Activated T-cell treated with anti-CD3 and anti-CD28 coated beads for 48 hours (primary cell): ENCODE measurements around the gene FAM184B.
"Not testable (repeated sequence)": the region's sequence is repeated elsewhere in the genome, so short reads cannot be mapped to it uniquely, and the experiment has no call there.

Experiments used
- DNase-seq: peaks from one replicate; pipeline ENCODE4 v3.0.0-alpha.2; 2020; ENCODE audit warnings: low read depth

FAM184B gene

DNA sequence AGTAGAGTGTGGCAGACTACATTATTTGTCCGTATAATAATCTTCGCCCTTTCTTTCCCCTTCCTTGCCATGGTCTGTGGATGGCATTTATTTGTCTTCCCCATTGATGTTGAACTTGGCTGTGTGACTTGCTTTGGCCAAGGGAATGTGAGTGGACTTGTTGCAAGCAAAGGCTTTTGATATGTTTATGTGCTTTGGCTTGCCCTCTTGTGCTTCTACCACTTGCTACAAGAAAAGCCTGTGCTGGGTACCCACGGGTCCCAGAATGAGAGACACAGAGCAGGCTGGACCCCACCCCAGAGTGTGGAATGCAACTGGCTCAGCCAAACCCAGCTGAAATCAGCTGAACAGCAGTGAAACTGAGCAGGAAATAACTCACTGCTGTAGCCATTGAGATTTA lies 63.0 kb downstream of the FAM184B start:
- DNase-seq = no peak

DNA sequence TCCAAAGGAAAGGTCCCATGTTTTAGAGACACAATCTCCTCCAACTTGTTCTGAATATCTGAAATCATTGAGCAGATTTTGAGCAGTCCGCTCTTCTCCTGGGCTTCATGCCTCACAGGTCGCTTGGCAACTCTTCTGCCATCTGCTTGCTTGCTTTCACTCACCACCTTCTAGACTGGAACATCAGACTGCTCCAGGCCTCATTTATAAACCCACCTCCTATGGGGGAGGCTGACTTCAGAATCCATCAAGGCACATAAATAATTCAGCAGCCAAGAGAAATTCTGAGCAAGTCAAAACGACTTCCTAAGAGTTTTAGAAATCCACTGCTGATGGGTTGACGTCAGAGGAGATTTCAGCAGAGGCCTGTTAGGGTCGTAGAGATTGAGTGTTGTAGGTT lies 64.1 kb downstream of the FAM184B start:
- DNase-seq = no peak

DNA sequence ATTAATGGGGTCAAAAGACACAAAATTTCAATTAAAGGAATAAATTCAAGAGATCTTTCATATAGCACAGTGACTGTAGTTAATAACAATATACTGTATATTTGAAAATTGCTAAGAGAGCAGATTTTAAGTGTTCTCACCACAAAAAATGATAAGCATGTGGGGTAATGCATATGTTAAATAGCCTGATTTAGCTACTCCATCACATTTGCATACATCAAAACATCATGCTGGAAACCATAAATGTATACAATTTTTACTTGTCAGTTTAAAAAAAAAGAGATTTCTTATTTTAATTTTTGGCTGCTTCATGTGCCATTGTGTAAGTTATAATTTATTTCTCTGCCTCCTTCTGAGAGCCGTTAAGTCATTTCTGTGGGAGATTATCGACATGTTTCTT lies 65.9 kb downstream of the FAM184B start:
- no peak for DNase-seq

GRCh38 chr4:17713779-17714178 lies 67.6 kb downstream of the FAM184B start:
- no peak for DNase-seq

- no peak for DNase-seq
These were observed 69.3 kb downstream of the FAM184B start for GRCh38 chr4:17712166-17712565.

GRCh38 chr4:17711206-17711605 lies 70.2 kb downstream of the FAM184B start:
- not testable (repeated sequence) for DNase-seq

- no peak for DNase-seq
These were observed 71.7 kb downstream of the FAM184B start for GRCh38 chr4:17709763-17710068.

GRCh38 chr4:17708992-17709762 lies 72.2 kb downstream of the FAM184B start:
- no peak for DNase-seq

- no peak for DNase-seq
These were observed 73.8 kb downstream of the FAM184B start for GRCh38 chr4:17707671-17708070.

GRCh38 chr4:17705107-17705506 lies 76.3 kb downstream of the FAM184B start:
- DNase-seq = no peak

DNA sequence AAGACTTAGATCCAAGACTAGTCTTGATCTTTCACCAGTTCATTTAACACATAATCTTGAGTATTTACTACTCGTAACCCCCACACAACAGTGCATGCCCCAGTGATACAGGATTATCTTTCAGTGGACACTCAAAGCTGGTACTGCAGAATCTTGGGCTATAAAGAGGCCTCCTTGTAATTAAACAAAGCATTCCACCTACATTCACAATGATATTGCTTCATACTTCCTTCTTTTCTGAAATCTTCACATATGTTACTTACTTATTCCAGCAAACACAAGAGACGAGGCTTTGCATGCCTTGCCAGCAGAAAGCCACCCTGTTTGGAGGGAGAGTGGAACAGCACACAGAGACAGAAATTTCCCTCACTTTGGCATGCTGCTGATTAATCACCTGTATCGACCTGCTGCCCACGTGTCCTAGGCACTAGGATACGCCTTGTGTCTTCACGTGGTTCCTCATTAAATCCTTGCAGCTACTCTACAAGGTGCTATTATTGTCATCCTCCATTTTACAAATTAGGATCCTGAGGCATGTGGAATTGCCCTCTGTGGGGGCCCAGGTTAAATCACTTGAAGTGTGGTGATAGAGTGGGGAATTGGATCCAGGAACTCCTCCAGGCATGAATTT lies 77.3 kb downstream of the FAM184B start:
- no peak for DNase-seq

DNA sequence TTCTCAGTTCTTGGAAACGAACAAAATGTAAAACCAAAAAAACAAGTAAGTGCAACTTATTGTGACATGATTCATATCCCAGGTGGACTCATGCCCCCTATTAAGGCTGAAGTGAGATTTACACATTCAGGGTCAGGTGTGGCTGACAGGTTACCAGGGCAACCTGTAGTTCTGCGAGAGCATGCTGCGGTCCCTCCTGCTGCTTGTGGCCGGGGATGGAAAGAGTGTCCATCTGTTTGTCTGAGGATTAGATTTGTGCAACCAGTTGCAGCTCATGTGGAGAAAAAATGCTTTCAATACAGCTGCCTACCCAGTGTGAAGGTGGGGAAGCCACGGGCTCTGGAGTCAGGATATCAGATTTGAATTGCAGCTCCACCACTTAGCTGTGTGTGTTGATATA lies 78.8 kb downstream of the FAM184B start:
- DNase-seq = no peak

DNA sequence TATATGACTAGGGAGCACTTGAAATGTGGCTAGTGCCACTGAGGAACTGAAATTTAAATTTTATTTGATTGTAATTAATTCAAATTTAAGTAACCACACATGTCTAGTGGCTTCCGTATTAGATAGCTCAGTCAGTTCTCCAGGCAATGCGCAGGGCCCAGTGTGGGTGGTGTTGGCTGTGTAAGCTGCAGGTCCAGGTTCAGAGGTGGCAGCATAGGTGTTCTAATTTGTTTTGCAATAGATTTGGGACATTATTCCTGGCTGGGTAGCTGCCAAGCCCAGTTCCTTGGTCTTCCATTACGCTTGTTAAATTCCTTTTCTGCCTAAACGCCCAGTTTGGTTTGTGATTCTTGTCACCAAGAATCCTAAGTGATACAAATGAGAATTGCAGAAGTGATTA lies 79.5 kb downstream of the FAM184B start:
- DNase-seq = no peak

GRCh38 chr4:17701138-17701839 lies 80.1 kb downstream of the FAM184B start:
- no peak for DNase-seq

DNA sequence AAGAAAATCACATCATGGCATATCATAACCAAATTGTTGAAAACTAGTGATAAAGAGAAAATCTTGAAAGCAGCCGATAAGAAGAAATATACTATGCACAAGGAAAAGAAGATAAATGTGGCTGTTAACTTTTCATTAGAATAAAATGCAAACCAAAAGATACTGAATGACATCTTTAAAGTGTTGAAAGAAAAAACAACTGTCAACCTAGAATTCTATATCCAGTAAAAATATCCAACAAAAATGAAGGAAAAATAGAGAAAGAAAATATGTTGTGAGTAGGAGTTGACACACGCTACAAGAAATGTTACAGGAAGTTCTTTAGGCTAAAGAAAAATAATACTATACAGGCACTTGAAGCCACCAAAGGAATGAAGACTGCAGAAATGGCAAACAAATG lies 82.0 kb downstream of the FAM184B start:
- no peak for DNase-seq

GRCh38 chr4:17698116-17698515 lies 83.3 kb downstream of the FAM184B start:
- DNase-seq = no peak

GRCh38 chr4:17695341-17695740 lies 86.1 kb downstream of the FAM184B start:
- no peak for DNase-seq

GRCh38 chr4:17694552-17694951 lies 86.9 kb downstream of the FAM184B start:
- DNase-seq = no peak

GRCh38 chr4:17690898-17691297 lies 90.5 kb downstream of the FAM184B start:
- no peak for DNase-seq

GRCh38 chr4:17690135-17690534 lies 91.3 kb downstream of the FAM184B start:
- no peak for DNase-seq

DNA sequence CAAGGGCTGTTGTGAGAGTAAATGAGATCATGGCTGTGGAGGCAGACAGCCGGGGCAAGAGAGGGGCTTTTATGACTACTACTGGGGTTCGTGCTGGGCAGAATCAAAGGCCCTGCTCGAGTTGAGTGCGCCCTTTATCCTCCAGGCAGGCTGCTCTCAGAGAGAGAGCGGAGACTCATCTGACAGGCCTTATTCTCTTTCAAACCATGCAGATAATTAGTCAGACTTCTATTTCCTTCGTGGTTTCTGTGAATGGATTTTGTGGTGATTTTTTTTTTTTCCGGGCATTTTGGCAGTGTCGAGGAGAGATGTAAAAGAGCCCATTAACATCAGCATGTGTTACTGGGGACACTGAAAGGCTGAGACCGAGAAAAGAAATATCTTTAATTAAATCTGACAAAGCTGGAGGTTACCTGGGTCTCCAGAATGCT lies 93.4 kb downstream of the FAM184B start:
- no peak for DNase-seq

DNA sequence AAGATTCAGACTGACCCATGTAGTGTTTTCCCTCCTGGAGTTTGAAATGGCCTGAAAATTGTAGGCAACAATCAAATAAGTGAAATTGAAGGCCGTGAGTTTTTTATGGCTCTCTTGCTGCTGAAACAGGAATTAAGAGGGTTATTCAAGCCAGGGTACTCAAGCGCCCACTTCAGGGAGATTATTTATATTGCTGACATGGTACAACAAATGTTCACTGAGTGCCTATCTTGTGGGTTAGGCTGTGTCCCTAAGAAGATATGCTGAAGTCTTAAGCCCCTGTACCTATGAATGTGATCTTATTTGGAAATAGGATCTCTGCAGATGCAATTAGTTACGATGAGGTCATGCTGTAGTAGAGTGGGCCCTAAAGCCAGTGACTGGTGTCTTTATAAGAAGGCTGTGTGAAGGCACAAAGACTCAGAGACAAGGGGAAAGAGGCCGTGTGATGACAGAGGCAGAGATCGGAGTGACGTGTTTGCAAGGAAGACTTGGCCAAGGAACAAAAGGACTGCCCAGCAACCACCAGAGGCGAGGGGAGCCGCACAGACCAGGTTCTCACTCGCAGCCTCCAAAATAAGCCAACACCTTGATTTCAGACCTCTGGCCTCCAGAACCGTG lies 94.1 kb downstream of the FAM184B start:
- no peak for DNase-seq

GRCh38 chr4:17684648-17685047 lies 96.8 kb downstream of the FAM184B start:
- DNase-seq = not testable (repeated sequence)
